ENCODE data around the gene C3orf22.

Gene C3orf22

DNA sequence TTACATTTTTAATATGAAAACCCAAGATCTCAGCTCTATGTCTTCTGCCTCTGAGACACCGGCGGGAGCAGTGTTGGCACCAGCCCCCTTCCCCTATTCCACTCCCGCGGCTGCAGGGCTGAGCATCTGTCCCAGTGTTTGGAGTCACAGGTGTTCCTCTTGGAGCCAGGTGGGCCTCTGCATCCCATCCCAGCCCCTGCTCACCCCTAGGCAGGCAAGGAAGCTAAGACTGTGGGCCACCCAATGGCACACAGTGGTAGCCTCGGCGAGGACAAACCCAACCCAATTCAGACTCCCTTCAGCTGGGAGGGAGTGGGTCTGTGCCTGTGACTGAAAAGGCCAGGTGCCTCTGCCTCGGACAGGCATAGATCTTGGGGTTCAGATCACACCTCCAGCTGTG lies 31.7 kb downstream of the C3orf22 start:
- DNase-seq: no peak

DNA sequence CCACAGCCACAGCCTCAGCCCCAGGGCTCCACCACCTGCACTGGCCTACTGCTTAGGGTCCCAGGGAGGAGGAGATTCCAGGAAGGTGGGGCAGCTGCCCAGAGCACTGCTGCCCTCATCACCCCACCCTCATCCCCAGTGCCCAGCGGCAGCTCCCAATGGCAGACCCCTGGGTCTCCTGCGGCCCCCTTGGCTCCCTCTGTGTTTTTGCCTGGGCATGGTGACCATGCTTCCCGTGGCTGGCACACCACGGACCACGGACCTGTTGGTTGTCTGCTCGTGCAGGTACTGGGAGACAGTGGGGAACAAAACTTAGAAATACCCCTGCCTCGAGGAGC lies 32.1 kb downstream of the C3orf22 start:
- DNase-seq: no peak

DNA sequence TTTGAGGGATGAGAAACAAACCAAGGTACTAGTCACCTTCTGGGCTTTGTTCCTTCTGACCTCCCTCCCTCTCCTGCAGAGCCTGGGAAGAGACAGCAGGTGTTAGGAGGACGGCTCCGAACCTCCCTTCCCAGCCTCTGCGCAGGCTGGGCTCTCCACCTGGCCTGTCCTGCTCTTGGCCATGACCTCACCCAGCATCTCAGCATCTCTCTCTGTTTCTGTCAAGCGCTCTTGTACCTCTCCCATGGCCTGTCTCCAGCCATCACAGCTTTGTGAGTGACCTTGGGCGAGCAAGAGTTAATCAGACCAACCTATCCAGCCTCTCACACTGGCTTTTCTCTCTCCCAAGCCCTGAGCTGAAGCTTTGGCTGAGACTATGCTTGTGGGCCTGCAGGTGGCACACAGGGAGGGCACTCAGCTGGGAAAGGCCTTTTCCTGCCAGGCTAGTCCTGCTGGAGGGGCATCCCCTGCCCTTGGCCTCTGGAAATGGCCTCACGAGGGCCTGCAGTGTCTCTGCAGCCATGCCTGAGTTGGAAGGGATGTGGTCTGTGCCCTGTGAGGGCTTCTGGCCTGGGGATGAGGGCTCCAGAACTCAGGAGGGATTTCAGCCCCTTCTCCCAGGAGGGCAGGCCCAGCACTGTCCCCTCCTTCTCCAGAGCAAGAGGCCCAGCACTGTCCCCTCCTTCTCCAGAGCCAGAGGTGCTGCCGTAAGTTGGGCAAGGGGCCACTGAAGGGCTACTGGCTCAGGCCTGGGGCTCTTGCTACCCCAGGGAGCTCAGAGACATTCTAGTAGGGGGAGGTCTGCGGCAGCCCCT lies 32.7 kb downstream of the C3orf22 start:
- DNase-seq: no peak

DNA sequence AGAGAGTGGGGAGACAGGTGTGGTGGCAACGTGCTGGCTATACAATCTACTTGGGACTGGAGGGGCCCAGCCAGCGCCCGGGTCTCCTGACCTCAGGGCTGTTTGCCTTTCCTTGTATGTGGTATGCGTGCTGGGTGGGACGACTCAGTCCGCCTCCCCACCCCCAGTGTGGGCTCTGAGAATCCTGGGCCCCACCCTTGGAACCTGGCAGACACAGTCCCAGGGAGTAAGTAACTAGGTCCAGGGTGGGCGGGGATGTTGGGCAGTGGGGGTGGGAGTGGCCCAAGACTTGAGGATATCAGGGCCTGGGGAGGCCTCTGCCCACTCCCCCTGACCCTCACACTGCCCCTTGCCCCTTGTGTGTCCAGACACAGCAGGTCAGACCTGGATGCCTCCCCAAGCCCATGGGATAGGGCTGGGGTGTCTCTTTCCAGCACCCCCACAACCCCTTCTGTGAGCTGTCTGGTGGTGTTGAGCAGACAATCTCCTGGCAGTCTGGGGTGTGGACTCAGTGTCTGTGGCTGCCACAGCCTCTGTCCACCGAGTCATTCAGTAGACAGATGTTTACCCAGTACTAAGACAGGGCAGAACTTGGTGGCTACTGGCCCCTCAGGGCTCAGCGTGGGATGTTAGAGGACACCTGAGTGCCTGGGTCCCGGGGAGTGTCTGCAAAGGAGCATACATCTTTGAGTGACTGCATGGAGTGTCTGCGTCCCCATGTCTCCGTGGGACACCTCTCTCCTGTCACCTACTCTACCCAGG lies 33.5 kb downstream of the C3orf22 start:
- DNase-seq: no peak

DNA sequence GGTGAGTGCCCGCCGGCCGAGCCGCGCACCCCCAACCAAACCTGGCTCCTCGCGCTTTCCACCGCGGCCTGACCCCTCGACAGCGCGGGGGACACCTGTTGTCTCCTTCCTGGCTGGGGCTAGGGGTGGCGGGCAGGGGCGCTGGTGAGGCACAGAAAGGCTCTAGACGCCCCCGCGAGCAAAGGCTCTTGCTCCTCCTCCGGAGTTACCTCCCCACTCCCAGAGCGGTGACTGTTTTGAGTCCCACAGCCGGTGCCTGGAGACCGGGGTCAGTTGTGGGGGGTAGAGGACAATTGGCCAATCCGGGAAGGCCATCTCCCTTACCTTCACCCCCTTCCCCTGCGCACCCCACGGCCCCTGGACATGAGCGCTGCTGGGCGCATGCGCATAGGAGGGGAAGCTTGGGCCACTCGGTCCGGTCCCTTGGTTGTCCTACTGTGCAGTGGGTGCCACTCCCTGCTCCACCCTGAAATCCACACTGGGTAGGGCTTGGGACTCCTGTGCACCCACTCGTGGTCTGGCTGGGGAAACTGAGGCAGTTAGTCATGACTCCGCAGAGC lies 34.2 kb downstream of the C3orf22 start:
- DNase-seq: peak; percentile 23

DNA sequence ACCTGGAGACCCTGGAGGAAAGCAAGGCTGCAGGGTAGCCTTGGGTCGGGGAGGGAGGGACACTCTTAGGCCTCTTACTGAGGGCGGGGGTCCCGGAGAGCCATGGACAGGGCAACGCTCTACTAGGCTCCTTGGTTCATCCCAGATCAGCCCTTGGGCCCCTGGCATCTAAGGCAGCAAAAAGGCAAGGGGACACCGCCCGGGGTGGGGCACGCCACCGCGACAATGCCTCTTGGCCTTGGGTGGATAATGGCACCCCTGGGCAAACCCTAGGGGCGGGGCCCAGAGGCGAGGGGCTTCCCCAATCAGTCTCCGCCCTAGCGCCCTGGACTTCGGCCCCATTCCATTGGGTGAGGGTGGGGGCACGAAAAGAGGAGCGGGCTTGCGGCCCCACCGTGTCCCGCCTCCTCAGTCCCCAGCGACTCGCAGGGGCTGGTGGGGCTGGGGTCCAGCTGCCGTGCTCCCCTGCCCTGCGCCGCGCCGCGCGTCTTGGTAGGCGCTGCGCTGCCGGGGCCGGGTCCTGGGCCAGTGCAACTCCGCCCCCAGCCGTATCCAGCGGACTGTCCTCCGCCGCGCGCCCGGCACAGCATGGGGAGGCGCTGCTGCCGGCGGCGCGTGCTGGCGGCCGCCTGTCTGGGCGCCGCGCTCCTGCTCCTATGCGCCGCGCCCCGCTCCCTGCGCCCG lies 34.8 kb downstream of the C3orf22 start, which contains the start of gene CHST13:
Gene CHST13 (plus strand): TSS at position 411 of the 684 bp plus-strand sequence. CDS start 178 bp downstream, at position 589.
- peak; percentile 70 for DNase-seq

DNA sequence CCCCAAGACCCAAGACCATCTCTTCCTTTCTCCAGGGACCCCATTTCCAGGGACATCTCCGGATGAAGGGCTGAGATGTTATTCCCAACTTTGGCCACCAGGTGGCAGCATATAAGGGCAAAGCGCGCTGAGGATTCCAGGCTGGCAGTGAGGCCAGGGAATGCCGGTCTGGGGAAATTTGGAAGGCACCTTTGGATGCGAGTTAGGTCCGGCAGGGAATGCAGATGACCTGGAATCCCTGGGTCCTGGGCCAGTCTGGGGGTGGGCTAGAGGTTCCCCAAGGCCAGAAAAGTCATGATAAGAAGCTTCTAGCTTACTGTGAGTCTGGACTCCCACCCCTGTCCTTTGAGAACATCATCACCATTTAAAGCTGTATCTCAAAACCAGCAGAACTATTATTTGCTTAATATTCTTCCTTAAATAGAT lies 36.4 kb downstream of the C3orf22 start:
- DNase-seq: peak; percentile 71

DNA sequence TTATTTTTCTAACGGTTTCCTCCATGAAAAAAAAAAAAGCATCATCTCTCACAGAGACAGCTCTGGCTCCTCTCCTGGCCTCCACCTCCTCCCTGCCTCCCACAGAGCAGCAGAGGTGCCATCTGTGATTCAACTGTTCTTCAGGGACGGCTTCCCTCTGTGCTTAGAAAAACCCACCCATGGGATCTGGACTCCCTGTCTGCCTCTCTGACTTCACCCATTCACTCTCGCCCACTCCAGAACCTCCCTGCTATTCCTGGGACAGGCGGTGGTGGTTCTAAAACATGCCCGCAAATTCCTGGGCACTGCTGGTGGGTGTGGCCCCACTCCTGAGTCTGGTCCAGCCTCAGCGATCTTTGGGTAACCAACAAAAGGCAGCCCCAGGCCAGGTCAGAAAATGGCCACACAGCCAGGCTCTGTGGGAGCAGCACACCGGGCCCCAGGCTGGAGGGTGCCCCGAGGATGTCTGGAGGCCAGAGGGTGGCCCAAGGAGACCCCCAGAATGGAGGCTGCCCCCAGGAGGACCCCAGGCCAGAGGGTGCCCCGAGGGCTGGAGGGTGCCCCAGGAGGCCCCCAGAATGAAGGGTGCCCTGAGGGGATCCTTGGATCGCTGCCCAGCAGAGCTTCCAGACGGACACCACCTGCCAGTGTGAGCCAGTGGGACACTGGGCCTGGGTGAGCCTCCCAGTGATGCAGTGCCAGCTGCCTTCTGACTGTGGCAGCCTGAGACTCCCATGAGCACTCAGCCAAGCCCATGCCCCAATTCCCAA lies 37.4 kb downstream of the C3orf22 start:
- no peak for DNase-seq

DNA sequence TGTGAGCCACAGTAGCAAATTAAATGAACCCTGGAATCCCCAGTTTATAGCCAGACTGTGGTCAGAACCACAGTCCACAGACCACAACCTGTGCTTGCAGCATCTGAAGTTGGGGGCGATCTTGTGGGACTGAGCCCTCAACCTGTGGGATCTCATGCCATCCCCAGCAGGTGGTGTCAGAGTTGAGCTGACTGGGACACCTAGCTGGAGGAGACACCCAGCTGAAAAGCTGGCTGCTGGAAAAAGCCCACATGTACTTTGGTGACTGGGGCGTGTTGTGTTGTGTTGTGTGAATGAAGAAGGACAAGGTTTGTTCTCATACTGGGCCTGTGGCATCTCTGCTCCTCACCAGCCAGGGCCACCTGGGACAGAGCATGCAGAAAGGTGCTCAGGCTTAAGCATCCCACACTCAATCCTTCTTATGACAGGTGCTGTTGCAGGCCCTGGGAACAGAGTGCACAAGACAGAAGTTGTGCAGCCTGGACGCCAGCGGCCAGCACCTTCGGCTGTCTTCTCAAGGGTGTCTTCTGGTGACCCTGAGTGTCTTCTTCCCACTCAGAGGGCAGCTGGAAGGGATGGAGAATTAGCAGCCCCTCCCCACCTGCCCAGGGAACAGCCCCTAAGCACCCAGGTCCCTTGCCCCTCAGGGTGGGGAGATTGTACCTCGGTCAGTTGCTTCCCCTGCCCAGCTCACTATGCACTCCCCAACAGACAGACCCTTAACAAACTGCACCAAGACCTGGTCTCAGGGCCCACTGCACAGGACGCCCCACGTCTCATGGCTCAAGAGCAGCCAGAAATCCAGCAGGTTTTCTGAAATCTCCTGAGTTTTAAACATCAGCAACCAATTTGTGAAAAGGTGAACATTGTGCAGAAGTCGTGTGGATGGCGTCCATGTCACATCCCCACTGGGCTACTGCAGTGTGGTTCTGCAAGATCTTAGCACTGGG lies 39.0 kb downstream of the C3orf22 start:
- no peak for DNase-seq

DNA sequence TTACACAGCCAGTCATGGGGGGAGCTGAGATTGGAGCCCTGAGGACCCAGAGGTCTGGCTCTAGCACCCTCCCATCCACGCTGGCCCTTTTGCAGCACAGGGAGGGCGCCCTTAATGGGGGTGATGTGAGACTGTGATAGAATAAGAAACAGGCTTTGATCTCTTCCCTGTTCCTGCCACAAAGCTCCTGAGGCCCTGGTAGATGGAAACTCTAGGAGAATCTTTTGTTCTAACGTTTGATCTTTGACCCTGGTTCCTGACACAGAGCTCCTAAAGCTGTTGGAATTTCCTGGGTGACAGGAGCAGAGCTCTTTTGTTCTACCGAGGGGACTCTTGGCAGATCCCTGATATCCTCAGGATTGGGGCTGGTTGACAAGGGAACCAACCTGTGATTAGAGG lies 40.0 kb downstream of the C3orf22 start:
- no peak for DNase-seq

DNA sequence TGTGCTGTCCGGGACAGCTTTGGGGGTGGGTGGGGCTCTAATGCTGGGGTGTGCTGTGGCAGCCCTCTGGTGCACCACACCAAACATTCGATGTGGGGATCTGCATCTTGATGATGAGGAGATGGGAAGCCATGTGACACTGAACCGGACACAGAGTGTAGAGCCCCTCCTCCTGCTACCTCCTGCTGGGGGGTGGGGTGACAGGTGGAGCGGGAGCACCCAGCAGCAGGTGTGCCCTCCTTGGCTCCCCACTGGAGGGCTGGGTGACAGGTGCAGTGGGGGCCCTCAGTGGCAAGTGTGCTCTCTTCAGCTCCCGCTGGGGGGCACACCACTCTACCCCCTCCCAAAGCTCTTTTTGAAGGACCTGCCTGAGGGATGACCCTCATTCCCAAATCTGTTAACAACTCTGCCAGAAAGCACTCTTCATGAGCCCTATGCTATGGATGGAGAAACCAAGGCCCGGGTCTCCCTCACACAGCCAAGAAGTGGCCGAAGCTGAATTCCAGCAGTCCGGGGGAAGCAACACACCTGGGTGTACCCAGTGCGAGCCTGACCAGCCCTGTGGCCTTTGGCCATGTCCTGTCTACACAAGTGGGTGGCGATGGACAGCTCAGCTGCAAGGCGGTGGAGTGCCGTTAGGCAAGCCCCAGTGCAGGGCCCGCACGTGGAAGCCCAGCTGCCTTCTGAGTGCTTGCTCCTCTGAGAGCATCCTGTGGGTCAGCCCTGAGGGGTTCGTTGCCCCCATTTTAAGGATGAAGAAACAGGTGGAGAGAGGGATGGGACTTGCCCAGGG lies 40.5 kb downstream of the C3orf22 start:
- DNase-seq: no peak

DNA sequence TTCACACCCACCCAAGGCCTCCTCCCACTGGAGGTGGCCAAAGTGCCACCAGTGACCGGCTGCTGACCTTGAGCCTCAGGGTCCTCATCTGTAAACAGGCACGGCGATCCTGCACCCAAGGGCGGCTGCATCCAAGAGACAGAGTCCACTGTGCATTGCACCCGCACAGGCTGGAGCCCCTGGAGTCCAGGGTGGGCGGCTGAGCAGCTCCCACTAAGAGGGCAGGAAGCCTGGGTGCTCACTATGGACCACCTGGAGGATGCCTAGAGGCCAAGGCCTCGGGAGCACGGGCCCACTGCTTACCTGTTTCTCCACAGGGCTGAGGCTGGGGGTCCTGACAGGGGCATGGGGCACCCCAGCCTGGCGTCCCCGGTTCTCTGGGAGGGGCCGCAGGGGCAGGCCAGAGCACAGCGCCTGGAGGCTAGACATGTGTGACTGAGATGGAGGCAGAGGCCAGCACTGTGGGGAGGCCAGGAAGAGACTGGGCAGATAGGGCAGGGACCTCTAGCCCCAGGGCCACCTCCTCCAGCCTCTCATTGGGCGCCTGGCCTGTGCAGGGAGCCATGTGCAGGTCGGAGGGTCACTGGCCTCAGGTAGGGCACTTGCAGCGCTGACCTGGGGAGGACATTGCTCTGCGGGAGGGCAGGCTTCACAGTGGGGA lies 41.3 kb downstream of the C3orf22 start, which contains the start of gene UROC1:
Gene UROC1 (minus strand): TSS at position 483 of the 661 bp plus-strand sequence. CDS start 54 bp downstream, at position 429.
- no peak for DNase-seq

DNA sequence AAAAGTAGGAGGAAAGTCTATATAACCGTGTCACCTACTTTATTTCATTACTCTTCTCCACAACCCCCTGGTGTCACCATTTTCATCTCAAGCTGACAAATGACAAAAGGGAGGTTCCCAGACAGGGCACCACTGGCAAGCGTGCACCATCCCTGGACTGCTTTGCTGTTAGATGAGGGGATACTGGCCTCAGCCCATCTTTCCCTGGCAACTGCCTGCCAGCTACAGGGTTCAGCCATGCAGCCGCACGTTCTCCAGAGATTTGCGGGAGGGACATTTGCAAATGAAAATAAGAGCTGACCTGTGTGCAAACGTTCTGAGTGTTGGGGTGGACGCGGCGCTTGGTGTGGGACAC lies 41.8 kb downstream of the C3orf22 start:
- no peak for DNase-seq

DNA sequence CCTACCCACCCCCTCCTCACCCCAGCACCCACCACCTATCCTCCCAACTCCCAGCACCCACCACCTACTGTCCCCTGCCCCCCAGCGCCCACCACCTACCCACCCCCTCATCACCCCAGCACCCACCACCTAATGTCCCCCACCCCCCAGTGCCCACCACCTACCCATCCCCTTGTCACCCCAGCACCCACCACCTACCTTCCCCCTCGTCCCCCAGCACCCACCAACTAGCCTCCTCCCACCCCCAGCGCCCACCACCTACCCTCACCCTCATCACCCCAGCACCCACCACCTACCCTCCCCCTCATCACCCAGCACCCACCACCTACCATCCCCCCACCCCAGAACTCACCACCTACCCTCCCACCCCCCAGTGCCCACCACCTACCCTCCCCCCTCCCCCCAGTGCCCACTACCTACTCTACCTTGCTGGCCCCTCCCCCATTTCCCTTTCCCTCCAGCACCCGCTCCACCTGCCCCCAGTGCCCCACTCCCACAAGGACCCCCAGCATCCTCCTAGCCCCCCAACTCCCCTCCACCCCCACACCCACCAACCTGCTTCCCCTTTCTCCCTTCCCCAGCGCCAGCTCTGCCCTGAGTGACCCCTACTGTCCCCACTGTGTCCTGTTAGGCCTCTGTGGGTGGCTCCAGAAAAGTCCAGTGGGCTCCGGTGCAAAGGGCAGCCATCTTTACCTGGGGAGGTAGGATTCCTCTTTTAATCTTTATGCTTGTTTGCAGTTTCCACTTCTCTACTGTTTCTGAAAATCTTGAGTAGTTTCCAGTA lies 42.4 kb downstream of the C3orf22 start:
- DNase-seq: no peak

DNA sequence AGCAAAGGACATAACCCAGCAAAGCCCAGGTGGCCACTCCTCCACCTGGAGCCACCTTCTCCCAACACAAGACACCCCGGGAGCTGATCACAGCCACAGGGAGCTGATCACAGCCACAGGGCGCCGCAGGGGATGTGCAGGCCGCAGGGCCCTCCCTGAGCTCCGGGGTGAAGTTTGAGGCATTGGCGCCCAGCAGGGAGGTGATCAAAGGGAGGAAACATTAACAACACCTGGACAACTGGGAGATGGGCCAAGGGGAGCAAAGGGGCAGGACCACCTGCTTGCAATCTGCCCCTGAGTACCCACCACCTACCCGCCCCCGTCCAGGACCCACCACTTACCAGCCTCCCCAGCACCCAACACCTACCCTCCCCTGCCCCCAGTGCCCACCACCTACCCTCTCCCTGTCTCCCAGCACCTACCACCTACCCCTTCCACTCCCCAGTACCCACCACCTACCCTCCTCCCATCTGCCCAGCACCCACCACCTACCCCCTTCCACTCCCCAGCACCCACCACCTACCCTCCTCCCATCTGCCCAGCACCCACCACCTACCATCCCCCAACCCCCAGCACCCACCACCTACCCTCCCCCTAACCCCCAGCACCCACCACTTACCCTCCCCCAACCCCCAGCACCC lies 43.5 kb downstream of the C3orf22 start:
- DNase-seq: no peak

DNA sequence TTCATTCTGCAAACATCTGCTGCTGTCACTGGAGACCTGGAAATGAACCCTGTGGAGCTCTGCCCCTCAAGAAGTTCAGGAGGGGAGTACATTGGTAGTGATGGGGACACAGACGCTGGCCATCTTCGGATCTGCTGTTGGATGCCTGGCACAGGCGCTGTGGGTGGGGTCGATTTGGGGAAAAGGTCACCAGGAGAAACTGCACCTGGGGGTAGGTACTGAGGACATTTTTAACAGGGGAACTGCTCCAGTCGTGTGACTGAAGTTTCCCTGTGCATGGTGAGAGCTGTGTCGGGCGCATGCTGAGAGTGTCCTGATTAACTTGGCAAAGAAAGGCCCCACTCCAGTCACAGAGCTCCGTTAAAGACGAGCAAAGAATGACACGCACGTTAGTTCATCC lies 44.6 kb downstream of the C3orf22 start:
- DNase-seq: no peak

DNA sequence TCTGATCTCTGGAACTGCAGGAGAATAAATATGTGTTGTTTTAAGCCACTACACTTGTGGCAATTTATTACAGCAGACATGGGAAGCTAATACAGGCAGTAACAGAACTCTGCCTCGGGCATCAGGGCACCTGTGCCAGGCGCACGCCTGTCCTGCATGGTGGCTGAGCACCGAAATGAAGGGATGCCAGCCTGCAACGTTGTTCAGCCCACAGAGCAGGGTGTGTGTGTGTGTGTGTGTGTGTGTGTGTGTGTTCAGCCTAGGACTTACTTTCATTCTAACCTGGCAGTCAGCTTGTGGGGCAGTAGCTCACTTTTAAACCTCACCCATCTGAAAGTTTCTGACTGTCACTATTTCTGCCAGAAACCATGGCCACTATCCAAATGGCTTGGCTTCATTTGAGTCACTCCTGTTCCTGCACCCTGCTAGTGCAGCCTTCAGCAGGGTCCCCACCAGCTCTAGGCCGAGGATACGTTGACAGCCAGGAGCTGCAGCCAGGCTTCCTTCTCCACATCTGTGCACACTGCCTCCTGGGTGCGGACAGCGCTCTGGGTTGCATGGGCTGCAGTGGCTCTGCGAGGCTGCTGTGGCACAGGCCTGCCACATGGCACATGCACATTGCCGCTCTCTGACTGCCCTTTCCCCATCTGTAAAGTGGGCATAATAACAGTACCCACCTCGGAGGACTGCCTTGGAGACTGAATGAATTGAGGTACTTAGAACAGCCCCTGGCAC lies 45.6 kb downstream of the C3orf22 start:
- DNase-seq: no peak

DNA sequence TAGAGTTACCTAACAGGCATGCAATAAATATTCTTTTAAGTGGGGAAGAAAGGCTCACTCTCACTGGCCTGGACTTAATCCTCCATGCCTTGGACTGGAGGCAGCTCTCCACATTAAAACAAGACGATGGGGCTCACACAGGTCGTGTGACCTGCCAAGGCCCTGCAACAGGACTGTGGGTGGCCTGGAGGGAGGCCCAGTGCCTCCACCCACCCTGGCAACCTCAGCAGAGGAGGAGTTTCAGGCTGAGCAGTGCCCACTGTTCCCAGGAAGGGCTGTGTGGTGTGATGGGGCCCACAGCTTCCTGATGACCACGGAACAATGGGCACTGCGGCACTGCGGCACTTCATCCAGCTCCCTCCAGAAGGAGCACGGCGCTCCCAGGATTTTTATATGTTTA lies 46.7 kb downstream of the C3orf22 start:
- no peak for DNase-seq
